Stomach (tissue), 4 donors: ENCODE results near the gene PTPRD.

Experiments used
- EP300 ChIP-seq: sonication (generic); formaldehyde crosslinking; IDR thresholded peaks from one replicate; pipeline ENCODE4 v1.6.1; 2017; ENCODE audit warnings: antibody characterized with exemption
- POLR2A ChIP-seq, 4 donors: fragments of 450-650 bp; IDR thresholded peaks; one replicate each; pipeline ENCODE4 v1.6.1; 2016; ENCODE audit warnings: antibody characterized with exemption in 4 of 4, control low read depth in 2 of 4, mild to moderate bottlenecking in 1 of 4, moderate library complexity in 1 of 4
- POLR2AphosphoS5 ChIP-seq, 3 donors: sonication (generic); formaldehyde crosslinking; IDR thresholded peaks; one replicate each; pipeline ENCODE4 v1.6.1; 2016; ENCODE audit warnings: antibody characterized with exemption in 3 of 3
- TF ChIP-seq, protein P1 (sequence below), 7 experiments: fragments of 450-650 bp in 4 of 7; fragments of 200-600 bp in 3 of 7; sonication (generic) in 3 of 7; IDR thresholded peaks; one replicate each; pipeline ENCODE4 v1.5.1; 2016 to 2019; ENCODE audit warnings: antibody characterized with exemption in 7 of 7, control low read depth in 2 of 7, mild to moderate bottlenecking in 1 of 7

DNA sequence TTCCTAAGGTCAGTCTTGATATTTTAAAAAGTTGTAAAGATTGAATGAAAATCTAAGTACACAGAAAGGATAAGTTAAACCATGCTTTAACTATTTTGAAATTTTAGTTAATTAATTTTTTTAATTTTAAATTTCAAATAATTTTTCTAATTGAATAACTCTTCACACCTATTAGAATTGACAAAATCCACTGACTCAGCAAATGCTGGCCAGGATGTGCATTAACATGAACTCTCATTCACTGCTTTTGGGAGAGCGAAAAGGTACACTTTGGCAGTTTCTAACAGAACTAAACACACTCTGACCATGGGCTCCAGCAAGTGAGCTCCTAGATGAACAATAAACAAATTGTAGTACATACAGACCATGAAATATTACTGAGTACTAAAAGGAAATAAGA, 209.5 kb downstream of the PTPRD start:
- TF ChIP-seq, protein P1, sequence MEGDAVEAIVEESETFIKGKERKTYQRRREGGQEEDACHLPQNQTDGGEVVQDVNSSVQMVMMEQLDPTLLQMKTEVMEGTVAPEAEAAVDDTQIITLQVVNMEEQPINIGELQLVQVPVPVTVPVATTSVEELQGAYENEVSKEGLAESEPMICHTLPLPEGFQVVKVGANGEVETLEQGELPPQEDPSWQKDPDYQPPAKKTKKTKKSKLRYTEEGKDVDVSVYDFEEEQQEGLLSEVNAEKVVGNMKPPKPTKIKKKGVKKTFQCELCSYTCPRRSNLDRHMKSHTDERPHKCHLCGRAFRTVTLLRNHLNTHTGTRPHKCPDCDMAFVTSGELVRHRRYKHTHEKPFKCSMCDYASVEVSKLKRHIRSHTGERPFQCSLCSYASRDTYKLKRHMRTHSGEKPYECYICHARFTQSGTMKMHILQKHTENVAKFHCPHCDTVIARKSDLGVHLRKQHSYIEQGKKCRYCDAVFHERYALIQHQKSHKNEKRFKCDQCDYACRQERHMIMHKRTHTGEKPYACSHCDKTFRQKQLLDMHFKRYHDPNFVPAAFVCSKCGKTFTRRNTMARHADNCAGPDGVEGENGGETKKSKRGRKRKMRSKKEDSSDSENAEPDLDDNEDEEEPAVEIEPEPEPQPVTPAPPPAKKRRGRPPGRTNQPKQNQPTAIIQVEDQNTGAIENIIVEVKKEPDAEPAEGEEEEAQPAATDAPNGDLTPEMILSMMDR (IDR thresholded peaks at IDR 0.05) = no peak
- no peak for TF ChIP-seq POLR2A (IDR thresholded peaks at IDR 0.05)
- no peak for TF ChIP-seq POLR2AphosphoS5 (IDR thresholded peaks at IDR 0.05)
- no peak for TF ChIP-seq EP300
